ENCODE data around the gene LRRC4C. TPM values are rescaled to one million over a fixed set of nuclear protein-coding genes. Genes with fewer than 3 reads are reported as not detected.

LRRC4C gene
- polyA plus RNA-seq, 1 of the 3 experiments (the other 2 are of a cell fraction), result 0.16 TPM

DNA sequence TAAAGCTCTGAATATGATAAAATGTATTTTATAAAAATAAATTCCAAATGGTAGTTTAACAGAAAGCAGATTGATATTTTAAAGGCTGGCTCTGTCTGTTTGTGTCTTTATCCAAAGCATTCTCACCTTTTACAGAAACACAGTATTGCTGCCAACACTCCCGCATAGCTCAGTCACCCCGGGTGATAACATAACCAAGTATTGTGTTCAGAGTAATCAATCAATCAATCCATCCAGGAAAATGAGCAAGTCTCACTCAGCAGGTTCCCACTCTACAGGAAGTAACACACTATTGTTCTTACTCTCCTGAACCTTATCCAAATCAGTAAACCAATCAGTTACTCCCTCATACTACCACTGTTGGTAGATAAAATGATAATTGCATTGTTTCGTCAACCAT, 203.4 kb downstream of the LRRC4C start:
- no peaks in the 10 kb centered on the region for H3K36me3 ChIP-seq (replicated peaks in 1 of 2; ENCODE audit: control insufficient read depth in 1 of 2, insufficient read depth in 2 of 2, low read length in 1 of 2)
- H3K9me2 ChIP-seq, result no peaks in the 10 kb centered on the region
- 12% methylated on average over 3 of the region's 3 CpGs for WGBS (ENCODE audit: low lambda C conversion rate)
- H3K27ac ChIP-seq (ENCODE audit: low read depth in 2 of 2, low read length in 1 of 2), result no peak overlapping the region
- H3K4me2 ChIP-seq, result no peak overlapping the region
- no peak for DNase-seq
- H3F3A ChIP-seq (replicated peaks; ENCODE audit: insufficient read depth), result no peaks in the 10 kb centered on the region
- ChIA-PET POLR2A (no interaction called here), CTCF (no interaction called here)
- H3K9ac ChIP-seq, result no peak overlapping the region
- no peaks in the 10 kb centered on the region for H3K4me1 ChIP-seq (ENCODE audit: control insufficient read depth in 1 of 2, insufficient read depth in 2 of 2, low read depth in 1 of 2, low read length in 1 of 2)
- H3K4me3 ChIP-seq (ENCODE audit: low read depth in 2 of 2, low read length in 1 of 2), result no peak overlapping the region
- H4K20me1 ChIP-seq (ENCODE audit: insufficient read depth), result no peaks in the 10 kb centered on the region
- no peaks in the 10 kb centered on the region for H3K79me2 ChIP-seq (ENCODE audit: insufficient read depth)
- H3K27me3 ChIP-seq (ENCODE audit: insufficient read depth), result no peaks in the 10 kb centered on the region
- no peaks in the 10 kb centered on the region for H3K9me3 ChIP-seq
- TF ChIP-seq MAX (IDR thresholded peaks at IDR 0.05; ENCODE audit: low read depth), result no peak
- TF ChIP-seq RAD21 (IDR thresholded peaks at IDR 0.05; ENCODE audit: low read length), result no peak
- TF ChIP-seq GABPA (IDR thresholded peaks at IDR 0.05; ENCODE audit: low read depth), result no peak
- no peak for TF ChIP-seq POLR2AphosphoS5 (IDR thresholded peaks at IDR 0.05; ENCODE audit: low read depth, low read length)
- no peak for TF ChIP-seq FOXJ3 (CRISPR knock-in tag; IDR thresholded peaks at IDR 0.05)
- TF ChIP-seq RCOR1 (IDR thresholded peaks at IDR 0.05; ENCODE audit: low read length), result no peak
- TF ChIP-seq MXI1 (IDR thresholded peaks at IDR 0.05; ENCODE audit: low read depth, low read length), result no peak
- no peak for TF ChIP-seq EP300 (IDR thresholded peaks at IDR 0.05; ENCODE audit: borderline replicate concordance in 1 of 2, low read depth in 1 of 2, low read length in 1 of 2)
- TF ChIP-seq TEAD4 (IDR thresholded peaks at IDR 0.05; ENCODE audit: borderline replicate concordance, insufficient read depth), result no peak
- no peak for TF ChIP-seq TCF12 (IDR thresholded peaks at IDR 0.05)
- TF ChIP-seq NRF1 (IDR thresholded peaks at IDR 0.05; ENCODE audit: low read depth, low read length), result no peak
- no peak for TF ChIP-seq FOSL2 (IDR thresholded peaks at IDR 0.05; ENCODE audit: borderline replicate concordance, low read depth)
- no peak for TF ChIP-seq RFX5 (IDR thresholded peaks at IDR 0.05; ENCODE audit: low read length)
- TF ChIP-seq CTCF (IDR thresholded peaks at IDR 0.05), result no peak
- TF ChIP-seq, protein P1, sequence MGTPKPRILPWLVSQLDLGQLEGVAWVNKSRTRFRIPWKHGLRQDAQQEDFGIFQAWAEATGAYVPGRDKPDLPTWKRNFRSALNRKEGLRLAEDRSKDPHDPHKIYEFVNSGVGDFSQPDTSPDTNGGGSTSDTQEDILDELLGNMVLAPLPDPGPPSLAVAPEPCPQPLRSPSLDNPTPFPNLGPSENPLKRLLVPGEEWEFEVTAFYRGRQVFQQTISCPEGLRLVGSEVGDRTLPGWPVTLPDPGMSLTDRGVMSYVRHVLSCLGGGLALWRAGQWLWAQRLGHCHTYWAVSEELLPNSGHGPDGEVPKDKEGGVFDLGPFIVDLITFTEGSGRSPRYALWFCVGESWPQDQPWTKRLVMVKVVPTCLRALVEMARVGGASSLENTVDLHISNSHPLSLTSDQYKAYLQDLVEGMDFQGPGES (IDR thresholded peaks at IDR 0.05; ENCODE audit: low read depth, low read length), result no peak
- TF ChIP-seq, protein P2, sequence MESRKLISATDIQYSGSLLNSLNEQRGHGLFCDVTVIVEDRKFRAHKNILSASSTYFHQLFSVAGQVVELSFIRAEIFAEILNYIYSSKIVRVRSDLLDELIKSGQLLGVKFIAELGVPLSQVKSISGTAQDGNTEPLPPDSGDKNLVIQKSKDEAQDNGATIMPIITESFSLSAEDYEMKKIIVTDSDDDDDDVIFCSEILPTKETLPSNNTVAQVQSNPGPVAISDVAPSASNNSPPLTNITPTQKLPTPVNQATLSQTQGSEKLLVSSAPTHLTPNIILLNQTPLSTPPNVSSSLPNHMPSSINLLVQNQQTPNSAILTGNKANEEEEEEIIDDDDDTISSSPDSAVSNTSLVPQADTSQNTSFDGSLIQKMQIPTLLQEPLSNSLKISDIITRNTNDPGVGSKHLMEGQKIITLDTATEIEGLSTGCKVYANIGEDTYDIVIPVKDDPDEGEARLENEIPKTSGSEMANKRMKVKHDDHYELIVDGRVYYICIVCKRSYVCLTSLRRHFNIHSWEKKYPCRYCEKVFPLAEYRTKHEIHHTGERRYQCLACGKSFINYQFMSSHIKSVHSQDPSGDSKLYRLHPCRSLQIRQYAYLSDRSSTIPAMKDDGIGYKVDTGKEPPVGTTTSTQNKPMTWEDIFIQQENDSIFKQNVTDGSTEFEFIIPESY (IDR thresholded peaks at IDR 0.05; ENCODE audit: borderline replicate concordance, low read depth), result no peak
- no peak for TF ChIP-seq TAF1 (IDR thresholded peaks at IDR 0.05; ENCODE audit: borderline replicate concordance, low read depth, low read length)
- TF ChIP-seq REST (IDR thresholded peaks at IDR 0.05; ENCODE audit: low read depth, low read length), result no peak
- no peak overlapping the region for H2AFZ ChIP-seq (ENCODE audit: low read depth)

Data from SK-N-SH (cell line).